Tibial nerve (tissue), 4 donors: ENCODE results near the gene PLPPR1.

ENCODE experiments used
- CTCF ChIP-seq, 5 experiments: fragments of 200-600 bp in 3 of 5; fragments of 450-650 bp in 2 of 5; sonication (generic) in 3 of 5; IDR thresholded peaks; one replicate each; pipeline ENCODE4 v1.5.1; 2016 to 2019; ENCODE audit warnings: antibody characterized with exemption in 5 of 5, mild to moderate bottlenecking in 3 of 5, moderate library complexity in 2 of 5
- EP300 ChIP-seq, 2 donors: sonication (generic); formaldehyde crosslinking; IDR thresholded peaks; one replicate each; pipeline ENCODE4 v1.6.1; 2017; ENCODE audit warnings: antibody characterized with exemption in 2 of 2, mild to moderate bottlenecking in 1 of 2

DNA sequence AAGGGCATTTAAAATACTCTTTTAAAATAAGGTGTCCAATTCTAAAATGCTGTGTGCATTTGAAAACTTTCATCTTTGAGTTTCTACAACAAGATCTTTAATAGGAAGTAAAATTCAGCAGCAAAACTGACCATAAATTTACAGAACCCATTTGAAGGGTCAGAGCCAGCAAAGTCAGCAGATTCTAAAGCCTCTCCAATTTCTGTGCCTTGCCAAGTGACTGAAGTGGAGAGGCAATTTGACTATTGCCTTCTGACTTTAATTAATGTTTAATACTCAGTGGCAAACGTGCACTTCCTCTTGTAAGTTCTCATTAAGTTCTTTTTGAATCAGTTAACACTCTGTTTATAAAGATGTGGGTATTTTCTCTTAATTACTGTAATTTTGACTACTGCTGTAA is 201.1 kb downstream of the PLPPR1 start:
- TF ChIP-seq CTCF (IDR thresholded peaks at IDR 0.05) = no peak
- no peak for TF ChIP-seq EP300 (IDR thresholded peaks at IDR 0.05)
